KMS-11 (cell line): ENCODE measurements around the gene CHRNB1.

ENCODE experiments used
- H2AFZ ChIP-seq: fragments of 200-600 bp; sonication (generic); 2 replicates; pipeline ENCODE4 v1.6.1; 2016; ENCODE audit warnings: antibody characterized with exemption, mixed run types, low read depth
- H3K27ac ChIP-seq: fragments of 200-600 bp; sonication (generic); 2 replicates; pipeline ENCODE4 v1.6.1; 2016; ENCODE audit warnings: mild to moderate bottlenecking, mixed run types
- H3K27me3 ChIP-seq: fragments of 200-600 bp; sonication (generic); 2 replicates; pipeline ENCODE4 v1.6.1; 2017; ENCODE audit warnings: mild to moderate bottlenecking, low read depth, mixed run types, moderate library complexity; ENCODE audit not compliant: insufficient read depth
- H3K36me3 ChIP-seq: fragments of 200-600 bp; sonication (generic); 2 replicates; pipeline ENCODE4 v1.6.1; 2017; ENCODE audit warnings: mild to moderate bottlenecking, mixed run types; ENCODE audit not compliant: insufficient read depth
- H3K4me1 ChIP-seq: fragments of 200-600 bp; sonication (generic); 2 replicates; pipeline ENCODE4 v1.6.1; 2016; ENCODE audit warnings: mild to moderate bottlenecking, low read depth, mixed run types; ENCODE audit not compliant: poor library complexity, severe bottlenecking
- H3K4me2 ChIP-seq: fragments of 200-600 bp; sonication (generic); 2 replicates; pipeline ENCODE4 v1.7.0; 2016; ENCODE audit warnings: mild to moderate bottlenecking, mixed run types
- H3K4me3 ChIP-seq: fragments of 200-600 bp; sonication (generic); IDR thresholded peaks from 2 replicates; pipeline ENCODE4 v1.6.1; 2017; ENCODE audit warnings: low read depth, low read length, mixed read lengths; ENCODE audit not compliant: insufficient read depth
- H3K79me2 ChIP-seq: fragments of 200-600 bp; sonication (generic); 2 replicates; pipeline ENCODE4 v1.6.1; 2016; ENCODE audit warnings: low read depth, mixed run types; ENCODE audit not compliant: insufficient read depth
- H3K9ac ChIP-seq: fragments of 200-600 bp; sonication (generic); 2 replicates; pipeline ENCODE4 v1.6.1; 2016; ENCODE audit warnings: mild to moderate bottlenecking, mixed run types
- H4K20me1 ChIP-seq: fragments of 200-600 bp; sonication (generic); 2 replicates; pipeline ENCODE4 v1.6.1; 2016; ENCODE audit warnings: mild to moderate bottlenecking, mixed run types; ENCODE audit not compliant: insufficient read depth
- CTCF ChIP-seq: fragments of 200-600 bp; sonication (generic); conservative IDR thresholded peaks from 2 replicates; pipeline ENCODE4 v1.6.1; 2017; ENCODE audit warnings: low read depth, mild to moderate bottlenecking, antibody characterized with exemption, low read length, moderate library complexity, mixed read lengths

CHRNB1 gene

DNA sequence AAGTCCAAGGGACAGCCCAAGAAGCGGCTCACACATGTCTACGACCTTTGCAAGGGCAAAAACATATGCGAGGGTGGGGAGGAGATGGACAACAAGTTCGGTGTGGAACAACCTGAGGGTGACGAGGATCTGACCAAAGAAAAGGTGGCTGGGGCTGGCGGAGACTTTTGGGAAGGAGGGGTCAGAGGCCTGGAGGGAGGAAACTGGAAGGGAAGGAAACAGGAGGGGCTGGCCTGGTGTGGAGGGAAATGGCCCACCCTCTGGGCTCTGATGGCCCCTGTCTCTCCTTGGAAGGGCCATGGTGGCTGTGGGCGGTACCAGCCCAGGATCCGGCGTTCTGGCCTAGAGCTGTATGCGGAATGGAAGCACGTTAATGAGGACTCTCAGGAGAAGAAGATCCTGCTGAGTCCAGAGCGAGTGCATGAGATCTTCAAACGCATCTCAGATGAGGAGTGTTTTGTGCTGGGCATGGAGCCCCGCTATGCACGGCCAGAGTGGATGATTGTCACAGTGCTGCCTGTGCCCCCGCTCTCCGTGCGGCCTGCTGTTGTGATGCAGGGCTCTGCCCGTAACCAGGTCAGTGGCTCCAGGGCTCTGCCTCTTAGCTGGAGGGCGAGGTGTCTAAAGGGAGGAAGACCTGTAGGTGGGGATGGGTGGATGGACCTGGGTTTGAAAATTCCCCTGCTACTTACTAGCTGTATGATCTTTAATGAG, 51.8 kb downstream of the CHRNB1 start:
- Histone ChIP-seq H3K9ac (no peak overlapping the region), H3K27me3 (no peaks in the 10 kb centered on the region), H2AFZ (no peak overlapping the region), H3K4me3 (no peak overlapping the region), H3K79me2 (peaks cover 14% of the 10 kb centered on the region; the same call in 1 of the 2 replicates), H3K36me3 (no peaks in the 10 kb centered on the region), H4K20me1 (no peaks in the 10 kb centered on the region), H3K4me2 (no peak overlapping the region), H3K27ac (no peak overlapping the region), H3K4me1 (no peaks in the 10 kb centered on the region)
- TF ChIP-seq CTCF, result no peak

GRCh38 chr17:7497228-7497627, 52.4 kb downstream of the CHRNB1 start:
- Histone ChIP-seq H3K27ac (no peak overlapping the region), H3K9ac (no peak overlapping the region), H4K20me1 (no peaks in the 10 kb centered on the region), H3K79me2 (peaks cover 9% of the 10 kb centered on the region; the same call in 1 of the 2 replicates), H3K36me3 (no peaks in the 10 kb centered on the region), H3K4me2 (no peak overlapping the region), H3K27me3 (no peaks in the 10 kb centered on the region), H3K4me3 (no peak overlapping the region), H3K4me1 (no peaks in the 10 kb centered on the region), H2AFZ (no peak overlapping the region)
- TF ChIP-seq CTCF, result no peak

DNA sequence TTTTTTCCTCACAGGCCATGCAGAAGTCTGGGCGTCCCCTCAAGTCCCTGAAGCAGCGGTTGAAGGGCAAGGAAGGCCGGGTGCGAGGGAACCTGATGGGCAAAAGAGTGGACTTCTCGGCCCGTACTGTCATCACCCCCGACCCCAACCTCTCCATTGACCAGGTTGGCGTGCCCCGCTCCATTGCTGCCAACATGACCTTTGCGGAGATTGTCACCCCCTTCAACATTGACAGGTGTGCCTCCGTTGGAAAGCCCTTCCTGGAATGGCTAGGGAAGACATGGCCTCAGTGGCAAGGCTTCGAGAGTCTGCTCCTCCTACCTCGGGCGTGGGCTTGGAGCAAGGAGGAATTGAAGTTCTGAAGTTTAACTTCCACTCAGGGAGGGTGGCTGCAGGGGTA, 52.8 kb downstream of the CHRNB1 start:
- Histone ChIP-seq H3K36me3 (no peaks in the 10 kb centered on the region), H3K4me2 (no peak overlapping the region), H3K79me2 (peaks cover 5% of the 10 kb centered on the region; the same call in 1 of the 2 replicates), H3K27ac (no peak overlapping the region), H2AFZ (no peak overlapping the region), H3K27me3 (no peaks in the 10 kb centered on the region), H3K4me3 (no peak overlapping the region), H4K20me1 (no peaks in the 10 kb centered on the region), H3K9ac (no peak overlapping the region), H3K4me1 (no peaks in the 10 kb centered on the region)
- no peak for TF ChIP-seq CTCF

GRCh38 chr17:7499161-7499560, 54.3 kb downstream of the CHRNB1 start:
- H3K4me2 ChIP-seq, result no peak overlapping the region
- H3K4me3 ChIP-seq, result no peak overlapping the region
- H3K27me3 ChIP-seq, result no peaks in the 10 kb centered on the region
- no peaks in the 10 kb centered on the region for H3K36me3 ChIP-seq
- no peak overlapping the region for H2AFZ ChIP-seq
- no peaks in the 10 kb centered on the region for H4K20me1 ChIP-seq
- TF ChIP-seq CTCF, result no peak
- no peak overlapping the region for H3K27ac ChIP-seq
- H3K4me1 ChIP-seq, result no peaks in the 10 kb centered on the region
- H3K9ac ChIP-seq, result no peak overlapping the region
- H3K79me2 ChIP-seq, result no peaks in the 10 kb centered on the region
